ENCODE measurements around the gene SRPRB.
A peak's percentile ranks its signal among the peaks of the same experiment; 100 is the strongest.

The SRPRB gene

GRCh38 chr3:133781570-133781969, 24.0 kb upstream of the SRPRB start:
- Histone ChIP-seq H3K4me1 (ENCODE audit: insufficient read depth, low read length) (0 out of 2 replicates have a peak, but pooled peaks cover 4% of the 10 kb centered on the region), H3K9me3 (ENCODE audit: insufficient read depth, low read depth, low read length) (no peaks in the 10 kb centered on the region), H3K4me3 (ENCODE audit: low read length) (no peak overlapping the region)

GRCh38 chr3:133782454-133782853, 23.2 kb upstream of the SRPRB start:
- no peaks in the 10 kb centered on the region for H3K36me3 ChIP-seq (ENCODE audit: insufficient read depth, low read length)
- 0 out of 2 replicates have a peak, but pooled peaks cover 4% of the 10 kb centered on the region for H3K4me1 ChIP-seq (ENCODE audit: insufficient read depth, low read length)
- no peaks in the 10 kb centered on the region for H3K27me3 ChIP-seq (ENCODE audit: insufficient read depth, low read length)
- no peaks in the 10 kb centered on the region for H3K9me3 ChIP-seq (ENCODE audit: insufficient read depth, low read depth, low read length)
- H3K9ac ChIP-seq (ENCODE audit: low read depth, low read length) = no peak overlapping the region
- WGBS = 100% methylated on average over 1 of the region's 2 CpGs
- H3K27ac ChIP-seq (ENCODE audit: low read depth, low read length) = no peak overlapping the region
- no peak overlapping the region for H3K4me3 ChIP-seq (ENCODE audit: low read length)

More at GRCh38 chr3:133781570-133781969, 24.0 kb upstream of the SRPRB start:
- no peaks in the 10 kb centered on the region for H3K27me3 ChIP-seq (ENCODE audit: insufficient read depth, low read length)
- no peaks in the 10 kb centered on the region for H3K36me3 ChIP-seq (ENCODE audit: insufficient read depth, low read length)
- H3K9ac ChIP-seq (ENCODE audit: low read depth, low read length) = no peak overlapping the region
- H3K27ac ChIP-seq (ENCODE audit: low read depth, low read length) = no peak overlapping the region

GRCh38 chr3:133783762-133784161, 21.9 kb upstream of the SRPRB start:
- Histone ChIP-seq H3K27me3 (ENCODE audit: insufficient read depth, low read length) (no peaks in the 10 kb centered on the region), H3K9me3 (ENCODE audit: insufficient read depth, low read depth, low read length) (no peaks in the 10 kb centered on the region), H3K36me3 (ENCODE audit: insufficient read depth, low read length) (no peaks in the 10 kb centered on the region), H3K27ac (ENCODE audit: low read depth, low read length) (no peak overlapping the region), H3K4me1 (ENCODE audit: insufficient read depth, low read length) (no peaks in the 10 kb centered on the region), H3K9ac (ENCODE audit: low read depth, low read length) (no peak overlapping the region), H3K4me3 (ENCODE audit: low read length) (no peak overlapping the region)
- 94% methylated on average over 32 of the region's 32 CpGs for WGBS

- Histone ChIP-seq H3K36me3 (ENCODE audit: insufficient read depth, low read length) (no peaks in the 10 kb centered on the region), H3K4me1 (ENCODE audit: insufficient read depth, low read length) (no peaks in the 10 kb centered on the region), H3K4me3 (ENCODE audit: low read length) (no peak overlapping the region), H3K9me3 (ENCODE audit: insufficient read depth, low read depth, low read length) (peaks cover 37% of the 10 kb centered on the region), H3K27ac (ENCODE audit: low read depth, low read length) (no peak overlapping the region), H3K9ac (ENCODE audit: low read depth, low read length) (no peak overlapping the region), H3K27me3 (ENCODE audit: insufficient read depth, low read length) (no peaks in the 10 kb centered on the region)
- WGBS = 86% methylated on average over 1 of the region's 2 CpGs
Measured at GRCh38 chr3:133788024-133788423, 17.6 kb upstream of the SRPRB start.

GRCh38 chr3:133792171-133792763, 13.3 kb upstream of the SRPRB start:
- Histone ChIP-seq H3K4me3 (ENCODE audit: low read length) (no peak overlapping the region), H3K27me3 (ENCODE audit: insufficient read depth, low read length) (no peaks in the 10 kb centered on the region), H3K9ac (ENCODE audit: low read depth, low read length) (no peak overlapping the region), H3K36me3 (ENCODE audit: insufficient read depth, low read length) (no peaks in the 10 kb centered on the region), H3K4me1 (ENCODE audit: insufficient read depth, low read length) (no peaks in the 10 kb centered on the region), H3K9me3 (ENCODE audit: insufficient read depth, low read depth, low read length) (peaks cover 65% of the 10 kb centered on the region), H3K27ac (ENCODE audit: low read depth, low read length) (no peak overlapping the region)
- WGBS = 57% methylated on average over 9 of the region's 9 CpGs

GRCh38 chr3:133797396-133798105, 8.1 kb upstream of the SRPRB start:
- WGBS = 86% methylated on average over 3 of the region's 3 CpGs

GRCh38 chr3:133799794-133800585, 5.6 kb upstream of the SRPRB start:
- WGBS = 87% methylated on average over 7 of the region's 7 CpGs
- no peak overlapping the region for H3K27ac ChIP-seq (ENCODE audit: low read depth, low read length)
- no peaks in the 10 kb centered on the region for H3K36me3 ChIP-seq (ENCODE audit: insufficient read depth, low read length)
- H3K27me3 ChIP-seq (ENCODE audit: insufficient read depth, low read length) = no peaks in the 10 kb centered on the region
- H3K9ac ChIP-seq (ENCODE audit: low read depth, low read length) = no peak overlapping the region
- H3K4me3 ChIP-seq (ENCODE audit: low read length) = no peak overlapping the region
- peaks cover 14% of the 10 kb centered on the region; the same call in 1 of the 2 replicates for H3K9me3 ChIP-seq (ENCODE audit: insufficient read depth, low read depth, low read length)
- H3K4me1 ChIP-seq (ENCODE audit: insufficient read depth, low read length) = no peaks in the 10 kb centered on the region

More at GRCh38 chr3:133797396-133798105, 8.1 kb upstream of the SRPRB start:
- no peak overlapping the region for H3K4me3 ChIP-seq (ENCODE audit: low read length)
- no peaks in the 10 kb centered on the region for H3K4me1 ChIP-seq (ENCODE audit: insufficient read depth, low read length)
- no peak overlapping the region for H3K27ac ChIP-seq (ENCODE audit: low read depth, low read length)
- H3K27me3 ChIP-seq (ENCODE audit: insufficient read depth, low read length) = no peaks in the 10 kb centered on the region
- H3K36me3 ChIP-seq (ENCODE audit: insufficient read depth, low read length) = no peaks in the 10 kb centered on the region
- no peak overlapping the region for H3K9ac ChIP-seq (ENCODE audit: low read depth, low read length)
- H3K9me3 ChIP-seq (ENCODE audit: insufficient read depth, low read depth, low read length) = peaks cover 33% of the 10 kb centered on the region

- H3K9ac ChIP-seq (ENCODE audit: low read depth, low read length) = no peak overlapping the region
- H3K4me1 ChIP-seq (ENCODE audit: insufficient read depth, low read length) = no peaks in the 10 kb centered on the region; the same call in 1 of the 2 replicates
- no peaks in the 10 kb centered on the region for H3K27me3 ChIP-seq (ENCODE audit: insufficient read depth, low read length)
- H3K36me3 ChIP-seq (ENCODE audit: insufficient read depth, low read length) = peaks cover 14% of the 10 kb centered on the region
- WGBS = 92% methylated on average over 5 of the region's 5 CpGs
- no peak overlapping the region for H3K4me3 ChIP-seq (ENCODE audit: low read length)
- no peaks in the 10 kb centered on the region for H3K9me3 ChIP-seq (ENCODE audit: insufficient read depth, low read depth, low read length)
- H3K27ac ChIP-seq (ENCODE audit: low read depth, low read length) = no peak overlapping the region
Measured at GRCh38 chr3:133803469-133803868, 2.1 kb upstream of the SRPRB start.

- Histone ChIP-seq H3K4me1 (ENCODE audit: insufficient read depth, low read length) (no peaks in the 10 kb centered on the region; the same call in 1 of the 2 replicates), H3K27ac (ENCODE audit: low read depth, low read length) (no peak overlapping the region), H3K27me3 (ENCODE audit: insufficient read depth, low read length) (no peaks in the 10 kb centered on the region), H3K9me3 (ENCODE audit: insufficient read depth, low read depth, low read length) (no peaks in the 10 kb centered on the region), H3K4me3 (ENCODE audit: low read length) (peak overlapping the region; percentile 93), H3K9ac (ENCODE audit: low read depth, low read length) (no peak overlapping the region), H3K36me3 (ENCODE audit: insufficient read depth, low read length) (peaks cover 24% of the 10 kb centered on the region)
- WGBS = 94% methylated on average over 4 of the region's 4 CpGs
Measured at GRCh38 chr3:133804896-133805295, 719 bp upstream of the SRPRB start.

- Histone ChIP-seq H3K36me3 (ENCODE audit: insufficient read depth, low read length) (peaks cover 28% of the 10 kb centered on the region), H3K9me3 (ENCODE audit: insufficient read depth, low read depth, low read length) (no peaks in the 10 kb centered on the region), H3K27me3 (ENCODE audit: insufficient read depth, low read length) (no peaks in the 10 kb centered on the region), H3K4me1 (ENCODE audit: insufficient read depth, low read length) (no peaks in the 10 kb centered on the region; the same call in 1 of the 2 replicates), H3K4me3 (ENCODE audit: low read length) (peak overlapping the region; percentile 93), H3K9ac (ENCODE audit: low read depth, low read length) (no peak overlapping the region; the same call in 1 of the 2 replicates), H3K27ac (ENCODE audit: low read depth, low read length) (no peak overlapping the region)
- WGBS = 40% methylated on average over 15 of the region's 15 CpGs
Measured at GRCh38 chr3:133805384-133805701, 272 bp upstream of the SRPRB start.

GRCh38 chr3:133812872-133813271, 7.3 kb downstream of the SRPRB start:
- WGBS = 89% methylated on average over 1 of the region's 1 CpG
- Histone ChIP-seq H3K27me3 (ENCODE audit: insufficient read depth, low read length) (no peaks in the 10 kb centered on the region), H3K36me3 (ENCODE audit: insufficient read depth, low read length) (peaks cover 89% of the 10 kb centered on the region), H3K4me1 (ENCODE audit: insufficient read depth, low read length) (no peaks in the 10 kb centered on the region), H3K27ac (ENCODE audit: low read depth, low read length) (no peak overlapping the region), H3K9ac (ENCODE audit: low read depth, low read length) (no peak overlapping the region), H3K9me3 (ENCODE audit: insufficient read depth, low read depth, low read length) (no peaks in the 10 kb centered on the region), H3K4me3 (ENCODE audit: low read length) (no peak overlapping the region)
